ENCODE data around the gene PCDHB9. TPM values are rescaled to one million over a fixed set of nuclear protein-coding genes. Genes with fewer than 3 reads are reported as not detected.
A peak's percentile ranks its signal among the peaks of the same experiment; 100 is the strongest.
"Not testable (repeated sequence)": the region's sequence is repeated elsewhere in the genome, so short reads cannot be mapped to it uniquely, and the experiment has no call there.

Gene PCDHB9
- total and polyA plus RNA-seq, 2 experiments from 2014 or later = 2.9 to 7.9 TPM

GRCh38 chr5:141216035-141216434 is 29.1 kb downstream of the PCDHB9 start:
- not testable (repeated sequence) for H3K9me3 ChIP-seq (ENCODE audit: low read depth); H3K27me3 ChIP-seq

GRCh38 chr5:141223112-141223783 is 36.3 kb downstream of the PCDHB9 start, which contains the start of gene PCDHB14:
Gene PCDHB14, plus strand, starts transcription at chr5:141223343. Its CDS starts 163 bp downstream, at chr5:141223506.
- H3K9me3 ChIP-seq (ENCODE audit: low read depth) = no peaks in the 10 kb centered on the region
- no peaks in the 10 kb centered on the region for H3K27me3 ChIP-seq
- H3K27ac ChIP-seq = no peak within 1 kb of the TSS
- H3K36me3 ChIP-seq = no peaks in the 10 kb centered on the region
- H3K4me3 ChIP-seq = peak within 1 kb of the TSS; percentile 26
- no peak for TF ChIP-seq CTCF (IDR thresholded peaks at IDR 0.05; ENCODE audit: low read depth, low read length)
- peak; percentile 27 to 65 for DNase-seq (ENCODE audit: low read depth in 1 of 2, low spot score in 1 of 2)
- H3K4me1 ChIP-seq (ENCODE audit: low read depth) = no peaks in the 10 kb centered on the region

More at GRCh38 chr5:141216035-141216434, 29.1 kb downstream of the PCDHB9 start:
- not testable (repeated sequence) for H3K27ac ChIP-seq; H3K4me3 ChIP-seq; H3K4me1 ChIP-seq (ENCODE audit: low read depth); H3K36me3 ChIP-seq; DNase-seq (ENCODE audit: low read depth in 1 of 2, low spot score in 1 of 2)

GRCh38 chr5:141224844-141225243 is 37.9 kb downstream of the PCDHB9 start:
- H3K9me3 ChIP-seq (ENCODE audit: low read depth); DNase-seq (ENCODE audit: low read depth in 1 of 2, low spot score in 1 of 2); H3K27ac ChIP-seq; H3K4me1 ChIP-seq (ENCODE audit: low read depth); H3K36me3 ChIP-seq; H3K4me3 ChIP-seq; H3K27me3 ChIP-seq: not testable (repeated sequence)

DNA sequence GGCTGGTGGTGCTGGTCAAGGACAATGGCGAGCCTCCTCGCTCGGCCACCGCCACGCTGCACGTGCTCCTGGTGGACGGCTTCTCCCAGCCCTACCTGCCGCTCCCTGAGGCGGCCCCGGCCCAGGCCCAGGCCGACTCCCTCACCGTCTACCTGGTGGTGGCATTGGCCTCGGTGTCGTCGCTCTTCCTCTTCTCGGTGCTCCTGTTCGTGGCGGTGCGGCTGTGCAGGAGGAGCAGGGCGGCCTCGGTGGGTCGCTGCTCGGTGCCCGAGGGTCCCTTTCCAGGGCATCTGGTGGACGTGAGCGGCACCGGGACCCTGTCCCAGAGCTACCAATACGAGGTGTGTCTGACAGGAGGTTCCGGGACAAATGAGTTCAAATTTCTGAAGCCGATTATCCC is 38.5 kb downstream of the PCDHB9 start:
- H3K27me3 ChIP-seq; H3K9me3 ChIP-seq (ENCODE audit: low read depth); H3K36me3 ChIP-seq; DNase-seq (ENCODE audit: low read depth in 1 of 2, low spot score in 1 of 2); H3K4me3 ChIP-seq; H3K27ac ChIP-seq; H3K4me1 ChIP-seq (ENCODE audit: low read depth): not testable (repeated sequence)

DNA sequence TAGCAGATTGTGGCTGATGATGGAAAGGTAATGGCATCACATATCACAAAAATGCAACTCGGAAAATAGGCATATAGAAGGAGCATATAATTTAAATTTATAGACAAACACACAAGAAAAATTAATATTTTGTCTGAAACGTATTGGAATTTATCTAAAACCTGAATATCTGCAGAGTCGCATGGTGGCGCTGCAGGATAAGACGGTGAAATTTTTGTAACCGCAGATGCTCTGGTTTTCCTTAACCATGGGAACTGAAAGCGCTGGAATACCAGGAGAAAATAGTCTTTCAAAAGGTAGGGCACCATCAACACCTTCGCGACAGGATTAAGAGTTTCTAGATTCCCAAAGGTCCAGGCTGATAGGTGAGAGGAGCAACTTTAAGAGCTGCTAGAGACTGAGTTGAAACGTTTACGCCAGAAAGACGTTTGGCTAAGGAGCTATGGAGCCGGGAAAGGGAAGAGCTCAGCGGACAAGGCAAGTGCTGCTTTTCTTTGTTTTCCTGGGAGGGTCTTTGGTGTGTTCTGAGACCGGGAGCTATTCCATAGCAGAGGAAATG is 47.2 kb downstream of the PCDHB9 start:
- H3K9me3 ChIP-seq (ENCODE audit: low read depth) = no peaks in the 10 kb centered on the region
- H3K4me3 ChIP-seq = no peak overlapping the region
- DNase-seq (ENCODE audit: low read depth in 1 of 2, low spot score in 1 of 2) = peak in 1 of 2 donors; percentile 10
- H3K27ac ChIP-seq = no peak overlapping the region
- no peaks in the 10 kb centered on the region for H3K4me1 ChIP-seq (ENCODE audit: low read depth)
- peak; percentile 12 for TF ChIP-seq CTCF (IDR thresholded peaks at IDR 0.05; ENCODE audit: low read depth, low read length)
- H3K27me3 ChIP-seq = no peaks in the 10 kb centered on the region
- no peaks in the 10 kb centered on the region for H3K36me3 ChIP-seq

- not testable (repeated sequence) for H3K27me3 ChIP-seq; H3K27ac ChIP-seq; H3K4me3 ChIP-seq; DNase-seq (ENCODE audit: low read depth in 1 of 2, low spot score in 1 of 2); H3K36me3 ChIP-seq; H3K9me3 ChIP-seq (ENCODE audit: low read depth); H3K4me1 ChIP-seq (ENCODE audit: low read depth)
Measured at GRCh38 chr5:141235922-141236321, 49.0 kb downstream of the PCDHB9 start.

DNA sequence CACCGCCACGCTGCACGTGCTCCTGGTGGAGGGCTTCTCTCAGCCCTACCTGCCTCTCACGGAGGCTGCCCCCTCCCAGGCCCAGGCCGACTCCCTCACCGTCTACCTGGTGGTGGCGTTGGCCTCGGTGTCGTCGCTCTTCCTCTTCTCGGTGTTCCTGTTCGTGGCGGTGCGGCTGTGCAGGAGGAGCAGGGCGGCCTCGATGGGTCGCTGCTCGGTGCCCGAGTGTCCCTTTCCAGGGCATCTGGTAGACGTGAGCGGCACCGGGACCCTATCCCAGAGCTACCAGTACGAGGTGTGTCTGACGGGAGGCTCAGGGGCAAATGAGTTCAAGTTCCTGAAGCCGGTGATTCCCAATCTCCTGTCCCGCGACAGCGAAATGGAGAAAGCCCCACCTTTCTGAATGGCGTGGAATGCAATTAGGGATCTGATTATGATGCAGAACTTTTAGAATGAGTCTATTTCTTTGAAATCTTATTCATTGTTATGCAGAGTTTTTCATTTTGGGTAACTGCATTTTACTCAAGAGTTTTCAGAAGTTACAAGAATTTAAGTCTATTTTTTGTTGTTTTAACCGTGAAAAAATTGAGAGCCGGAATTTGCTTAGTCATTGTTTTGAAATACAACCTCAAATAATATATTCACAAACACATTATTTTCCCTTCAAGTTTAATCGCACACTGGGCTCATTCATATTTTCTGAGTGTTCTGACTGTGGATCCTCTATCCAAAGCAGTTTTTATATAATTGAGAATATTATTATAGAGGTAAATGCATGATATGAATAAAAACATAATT is 49.8 kb downstream of the PCDHB9 start:
- H3K27me3 ChIP-seq = no peaks in the 10 kb centered on the region
- H3K4me1 ChIP-seq (ENCODE audit: low read depth) = no peaks in the 10 kb centered on the region
- no peaks in the 10 kb centered on the region for H3K9me3 ChIP-seq (ENCODE audit: low read depth)
- H3K4me3 ChIP-seq = no peak overlapping the region
- no peak for DNase-seq (ENCODE audit: low read depth in 1 of 2, low spot score in 1 of 2)
- H3K27ac ChIP-seq = no peak overlapping the region
- H3K36me3 ChIP-seq = no peaks in the 10 kb centered on the region
- TF ChIP-seq CTCF (IDR thresholded peaks at IDR 0.05; ENCODE audit: low read depth, low read length) = no peak

Other genes with a start within 250 kb of the PCDHB9 start
Only the 30 nearest of the 37 such genes appear.
- 0.03 and 0.07 TPM in 2 replicates for gene PCDHB1, start 135.8 kb upstream of the PCDHB9 start, total RNA-seq
- not detected in 2 replicates for gene PCDHB1, start 135.8 kb upstream of the PCDHB9 start, polyA plus RNA-seq
- gene PCDHB2, start 92.5 kb upstream of the PCDHB9 start, total RNA-seq = 43.9 and 51.5 TPM in 2 replicates
- gene PCDHB2, start 92.5 kb upstream of the PCDHB9 start, polyA plus RNA-seq = 25.0 and 31.2 TPM in 2 replicates
- gene PCDHB3, start 86.7 kb upstream of the PCDHB9 start, total RNA-seq = 5.6 and 8.9 TPM in 2 replicates
- 0.34 and 1.2 TPM in 2 replicates for gene PCDHB3, start 86.7 kb upstream of the PCDHB9 start, polyA plus RNA-seq
- gene PCDHB4, start 65.3 kb upstream of the PCDHB9 start, total RNA-seq = 2.6 and 5.2 TPM in 2 replicates
- gene PCDHB4, start 65.3 kb upstream of the PCDHB9 start, polyA plus RNA-seq = 0.75 and 2.4 TPM in 2 replicates
- 27.5 and 72.8 TPM in 2 replicates for gene PCDHB5, start 52.0 kb upstream of the PCDHB9 start, total RNA-seq
- gene PCDHB5, start 52.0 kb upstream of the PCDHB9 start, polyA plus RNA-seq = 10.1 and 30.0 TPM in 2 replicates
- 1.7 and 2.1 TPM in 2 replicates for gene PCDHB6, start 37.1 kb upstream of the PCDHB9 start, total RNA-seq
- 0.26 and 0.37 TPM in 2 replicates for gene PCDHB6, start 37.1 kb upstream of the PCDHB9 start, polyA plus RNA-seq
- 1.1 and 2.3 TPM in 2 replicates for gene PCDHB7, start 14.5 kb upstream of the PCDHB9 start, total RNA-seq
- 0.40 and 1.0 TPM in 2 replicates for gene PCDHB7, start 14.5 kb upstream of the PCDHB9 start, polyA plus RNA-seq
- 17.2 and 20.8 TPM in 2 replicates for gene PCDHB8, start 9.4 kb upstream of the PCDHB9 start, total RNA-seq
- 6.2 and 8.7 TPM in 2 replicates for gene PCDHB8, start 9.4 kb upstream of the PCDHB9 start, polyA plus RNA-seq
- 4.8 and 6.3 TPM in 2 replicates for gene PCDHB16, start 4.8 kb upstream of the PCDHB9 start, total RNA-seq
- gene PCDHB16, start 4.8 kb upstream of the PCDHB9 start, polyA plus RNA-seq = 1.6 and 2.7 TPM in 2 replicates
- 8.8 and 10.9 TPM in 2 replicates for gene PCDHB10, start 5.2 kb downstream of the PCDHB9 start, total RNA-seq
- 7.8 and 9.0 TPM in 2 replicates for gene PCDHB10, start 5.2 kb downstream of the PCDHB9 start, polyA plus RNA-seq
- 4.7 and 8.6 TPM in 2 replicates for gene PCDHB11, start 12.5 kb downstream of the PCDHB9 start, total RNA-seq
- gene PCDHB11, start 12.5 kb downstream of the PCDHB9 start, polyA plus RNA-seq = 2.4 and 3.1 TPM in 2 replicates
- 9.5 and 17.7 TPM in 2 replicates for gene PCDHB12, start 21.6 kb downstream of the PCDHB9 start, total RNA-seq
- 2.1 and 3.5 TPM in 2 replicates for gene PCDHB12, start 21.6 kb downstream of the PCDHB9 start, polyA plus RNA-seq
- gene PCDHB13, start 26.8 kb downstream of the PCDHB9 start, total RNA-seq = 7.8 and 8.4 TPM in 2 replicates
- gene PCDHB13, start 26.8 kb downstream of the PCDHB9 start, polyA plus RNA-seq = 1.3 and 3.1 TPM in 2 replicates
- gene PCDHB14, start 36.2 kb downstream of the PCDHB9 start, total RNA-seq = 17.3 and 21.2 TPM in 2 replicates
- 8.1 and 11.8 TPM in 2 replicates for gene PCDHB14, start 36.2 kb downstream of the PCDHB9 start, polyA plus RNA-seq
- 21.3 and 32.4 TPM in 2 replicates for gene PCDHB15, start 58.2 kb downstream of the PCDHB9 start, total RNA-seq
- 13.3 and 19.3 TPM in 2 replicates for gene PCDHB15, start 58.2 kb downstream of the PCDHB9 start, polyA plus RNA-seq
- 0.42 TPM in 1 of 2 replicates, not detected in the other for gene SLC25A2, start 116.9 kb downstream of the PCDHB9 start, total RNA-seq
- not detected in 2 replicates for gene SLC25A2, start 116.9 kb downstream of the PCDHB9 start, polyA plus RNA-seq
- 93.8 and 124 TPM in 2 replicates for gene TAF7, start 133.6 kb downstream of the PCDHB9 start, total RNA-seq
- 165 and 215 TPM in 2 replicates for gene TAF7, start 133.6 kb downstream of the PCDHB9 start, polyA plus RNA-seq
- gene PCDHGA1, start 143.4 kb downstream of the PCDHB9 start, total RNA-seq = 1.7 and 2.3 TPM in 2 replicates
- gene PCDHGA1, start 143.4 kb downstream of the PCDHB9 start, polyA plus RNA-seq = 0.40 and 1.2 TPM in 2 replicates
- gene PCDHGA2, start 151.6 kb downstream of the PCDHB9 start, total RNA-seq = 0.95 and 1.8 TPM in 2 replicates
- 0.18 and 1.1 TPM in 2 replicates for gene PCDHGA2, start 151.6 kb downstream of the PCDHB9 start, polyA plus RNA-seq
- gene PCDHGA3, start 156.7 kb downstream of the PCDHB9 start, total RNA-seq = 1.5 and 3.2 TPM in 2 replicates
- 1.4 and 2.2 TPM in 2 replicates for gene PCDHGA3, start 156.7 kb downstream of the PCDHB9 start, polyA plus RNA-seq
- 1.8 and 3.7 TPM in 2 replicates for gene PCDHGB1, start 162.9 kb downstream of the PCDHB9 start, total RNA-seq
- 0.32 and 0.46 TPM in 2 replicates for gene PCDHGB1, start 162.9 kb downstream of the PCDHB9 start, polyA plus RNA-seq
- gene PCDHGA4, start 167.9 kb downstream of the PCDHB9 start, total RNA-seq = 1.5 and 1.8 TPM in 2 replicates
- 0.20 and 0.32 TPM in 2 replicates for gene PCDHGA4, start 167.9 kb downstream of the PCDHB9 start, polyA plus RNA-seq
- gene PCDHGB2, start 172.8 kb downstream of the PCDHB9 start, total RNA-seq = 2.7 and 3.0 TPM in 2 replicates
- gene PCDHGB2, start 172.8 kb downstream of the PCDHB9 start, polyA plus RNA-seq = 1.0 and 2.8 TPM in 2 replicates
- 1.1 and 1.2 TPM in 2 replicates for gene PCDHGA5, start 177.0 kb downstream of the PCDHB9 start, total RNA-seq
- gene PCDHGA5, start 177.0 kb downstream of the PCDHB9 start, polyA plus RNA-seq = 0.09 TPM in 1 of 2 replicates, not detected in the other
- gene PCDHGB3, start 183.1 kb downstream of the PCDHB9 start, total RNA-seq = 0.71 and 1.2 TPM in 2 replicates
- 0.27 TPM in 1 of 2 replicates, not detected in the other for gene PCDHGB3, start 183.1 kb downstream of the PCDHB9 start, polyA plus RNA-seq
- 0.66 and 0.88 TPM in 2 replicates for gene PCDHGA6, start 186.7 kb downstream of the PCDHB9 start, total RNA-seq
- gene PCDHGA6, start 186.7 kb downstream of the PCDHB9 start, polyA plus RNA-seq = not detected in 2 replicates
- gene PCDHGA7, start 195.6 kb downstream of the PCDHB9 start, total RNA-seq = 1.0 and 1.2 TPM in 2 replicates
- gene PCDHGA7, start 195.6 kb downstream of the PCDHB9 start, polyA plus RNA-seq = 0.20 TPM in 1 of 2 replicates, not detected in the other
- gene PCDHGB4, start 200.5 kb downstream of the PCDHB9 start, total RNA-seq = 17.4 and 23.5 TPM in 2 replicates
- 9.9 and 12.5 TPM in 2 replicates for gene PCDHGB4, start 200.5 kb downstream of the PCDHB9 start, polyA plus RNA-seq
- gene PCDHGA8, start 205.5 kb downstream of the PCDHB9 start, total RNA-seq = 2.3 and 2.5 TPM in 2 replicates
- 0.37 and 1.0 TPM in 2 replicates for gene PCDHGA8, start 205.5 kb downstream of the PCDHB9 start, polyA plus RNA-seq
- gene PCDHGB5, start 210.8 kb downstream of the PCDHB9 start, total RNA-seq = 1.2 and 2.6 TPM in 2 replicates
- gene PCDHGB5, start 210.8 kb downstream of the PCDHB9 start, polyA plus RNA-seq = 0.66 TPM in 1 of 2 replicates, not detected in the other

Data from cardiac muscle cell (in vitro differentiated cells and primary cell).